HG03045 (cell line): ENCODE results near the gene CBLC.

Experiments used
- ATAC-seq: cut with Tn5 transposase; IDR thresholded peaks from one replicate; pipeline ENCODE4 v1.9.1; 2021; ENCODE audit warnings: mild to moderate bottlenecking, moderate library complexity; ENCODE audit not compliant: unreplicated experiment

The CBLC gene, protein sequence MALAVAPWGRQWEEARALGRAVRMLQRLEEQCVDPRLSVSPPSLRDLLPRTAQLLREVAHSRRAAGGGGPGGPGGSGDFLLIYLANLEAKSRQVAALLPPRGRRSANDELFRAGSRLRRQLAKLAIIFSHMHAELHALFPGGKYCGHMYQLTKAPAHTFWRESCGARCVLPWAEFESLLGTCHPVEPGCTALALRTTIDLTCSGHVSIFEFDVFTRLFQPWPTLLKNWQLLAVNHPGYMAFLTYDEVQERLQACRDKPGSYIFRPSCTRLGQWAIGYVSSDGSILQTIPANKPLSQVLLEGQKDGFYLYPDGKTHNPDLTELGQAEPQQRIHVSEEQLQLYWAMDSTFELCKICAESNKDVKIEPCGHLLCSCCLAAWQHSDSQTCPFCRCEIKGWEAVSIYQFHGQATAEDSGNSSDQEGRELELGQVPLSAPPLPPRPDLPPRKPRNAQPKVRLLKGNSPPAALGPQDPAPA

GRCh38 chr19:44777715-44778347 lies at the start of gene CBLC:
CBLC (plus strand) TSS chr19:44777890; CDS start chr19:44777932, 42 bp downstream.
- no peak for ATAC-seq

- ATAC-seq: no peak
Observed at GRCh38 chr19:44728178-44728577, 49.5 kb upstream of the CBLC start.

GRCh38 chr19:44729516-44730033 lies 48.1 kb upstream of the CBLC start:
- ATAC-seq: no peak

DNA sequence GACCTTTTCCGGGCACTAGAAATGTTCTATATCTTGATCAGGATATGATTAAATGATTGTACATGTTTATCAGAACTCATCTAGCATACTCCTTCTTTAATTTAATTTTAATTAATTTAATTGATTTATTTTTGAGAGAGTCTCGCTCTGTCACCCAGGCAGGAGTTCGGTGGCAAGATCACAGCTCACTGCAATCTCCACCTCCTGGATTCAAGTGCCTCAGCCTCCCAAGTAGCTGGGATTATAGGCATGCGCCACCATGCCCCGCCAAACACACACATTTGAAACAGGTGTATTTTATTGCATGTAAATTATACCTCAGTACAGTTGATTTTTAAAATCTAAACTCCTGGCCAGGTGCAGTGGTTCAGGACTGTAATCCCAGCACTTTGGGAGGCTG lies 46.6 kb upstream of the CBLC start:
- no peak for ATAC-seq

- ATAC-seq: no peak
Observed at GRCh38 chr19:44731622-44732021, 46.1 kb upstream of the CBLC start.

DNA sequence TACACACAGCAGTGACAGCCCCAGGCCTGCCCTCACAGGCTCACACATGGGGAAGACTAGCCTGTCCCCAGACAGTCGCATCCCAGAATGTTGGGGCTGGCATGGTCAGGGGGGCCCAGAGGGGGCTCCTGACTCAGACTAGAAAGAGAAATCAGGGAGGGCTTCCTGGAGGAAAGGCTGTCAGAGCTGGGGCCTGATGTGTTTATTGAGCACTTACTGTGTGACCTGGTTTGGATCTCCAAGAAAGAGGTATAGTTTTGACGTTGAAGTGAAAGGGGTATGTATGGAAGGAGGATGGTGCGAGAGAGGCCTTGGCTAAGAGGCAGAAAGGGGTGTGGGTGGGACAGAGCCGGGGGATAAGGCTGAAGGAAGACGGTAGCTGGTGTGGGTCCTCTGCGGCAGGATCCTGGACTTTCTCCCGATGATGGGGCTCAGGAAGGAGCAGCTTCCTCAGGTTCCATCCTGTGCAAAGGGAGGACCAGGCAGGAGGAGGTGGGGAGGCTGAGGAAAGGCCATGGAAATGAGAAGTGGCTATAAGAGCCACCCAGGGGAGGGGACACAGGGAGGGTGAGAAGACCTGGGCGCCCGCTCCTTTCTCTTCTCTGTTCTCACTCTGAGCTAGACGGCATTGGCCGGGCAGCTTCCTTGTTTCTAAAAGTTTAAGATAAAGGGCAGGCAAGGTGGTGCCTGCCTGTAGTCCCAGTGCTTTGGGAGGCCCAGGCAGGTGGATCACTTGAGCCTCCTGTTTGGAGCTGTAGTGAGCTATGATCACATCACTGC lies 45.3 kb upstream of the CBLC start:
- ATAC-seq: no peak

DNA sequence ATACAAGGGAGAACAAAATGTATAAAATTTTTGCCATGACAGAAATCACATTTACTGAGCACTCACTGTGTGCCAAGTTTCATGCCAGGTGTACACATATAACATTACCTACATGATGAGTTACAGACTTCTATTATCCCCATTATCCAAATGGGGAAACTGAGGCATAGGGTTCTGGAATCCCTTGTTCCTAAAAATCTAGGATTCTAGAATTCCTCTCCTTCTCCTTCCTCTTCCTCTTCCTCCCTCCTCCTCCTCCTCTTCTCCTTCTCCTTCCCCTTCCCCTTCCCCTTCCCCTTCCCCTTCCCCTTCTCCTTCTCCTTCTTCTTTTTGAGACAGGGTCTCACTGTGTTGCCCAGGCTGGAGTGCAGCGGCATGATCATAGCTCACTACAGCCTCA lies 43.3 kb upstream of the CBLC start:
- ATAC-seq: no peak

DNA sequence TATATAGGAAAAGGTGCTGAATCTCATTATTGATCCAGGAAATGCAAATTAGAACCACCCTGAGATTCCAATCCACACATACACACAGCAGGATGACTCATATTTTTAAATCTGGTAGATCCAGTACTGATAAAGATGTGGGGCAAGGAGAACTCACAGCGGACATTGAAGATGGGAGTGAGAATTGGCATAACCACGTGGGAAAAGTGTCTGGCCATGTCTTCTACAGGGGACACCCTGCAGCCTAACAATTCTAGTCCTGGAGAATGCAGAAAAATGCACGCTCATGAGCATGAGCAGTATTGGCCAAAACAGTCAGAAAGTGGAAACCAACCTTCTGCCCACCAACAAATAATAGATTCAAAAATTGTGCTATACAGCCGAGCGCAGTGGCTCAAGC lies 42.7 kb upstream of the CBLC start:
- no peak for ATAC-seq

DNA sequence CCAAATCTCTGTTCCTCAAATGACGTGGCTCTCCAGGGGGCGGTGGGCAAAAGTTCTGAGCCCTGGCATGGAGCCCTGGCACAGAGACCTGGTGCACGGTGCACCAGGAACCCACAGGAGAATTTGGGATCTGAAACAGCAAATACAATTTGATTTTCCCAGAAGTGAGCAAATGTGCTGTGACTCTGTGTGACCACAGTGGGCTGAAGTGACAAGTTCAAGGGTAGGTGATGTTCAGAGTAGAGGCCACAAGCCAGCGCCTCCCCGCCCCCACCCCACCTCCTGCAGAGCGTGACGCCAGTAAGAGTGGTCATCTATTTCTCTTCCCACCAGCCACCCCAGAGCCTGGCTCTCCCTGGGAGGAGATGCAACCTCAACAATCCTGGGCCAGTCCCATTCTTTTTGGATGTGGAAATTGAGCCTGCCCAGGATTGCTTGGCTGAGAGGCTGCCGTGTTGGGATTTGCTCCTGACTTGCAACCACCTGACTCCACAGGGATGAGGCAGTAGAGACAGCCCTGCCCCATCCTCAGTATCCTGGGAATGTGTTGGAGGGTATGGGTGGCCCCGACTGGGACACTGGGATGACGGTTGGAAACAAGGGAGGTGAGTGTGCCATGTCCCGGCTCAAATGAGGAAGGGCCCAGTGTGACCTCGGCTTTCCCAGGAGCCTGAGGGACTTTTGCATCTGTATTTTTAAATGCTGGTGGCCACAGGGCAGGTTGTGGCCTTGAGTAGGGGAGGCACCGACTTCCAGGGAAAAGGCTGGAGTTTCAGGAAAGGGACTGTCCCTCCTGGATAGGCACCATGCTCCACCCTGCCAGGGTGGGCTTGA lies 40.2 kb upstream of the CBLC start:
- no peak for ATAC-seq

DNA sequence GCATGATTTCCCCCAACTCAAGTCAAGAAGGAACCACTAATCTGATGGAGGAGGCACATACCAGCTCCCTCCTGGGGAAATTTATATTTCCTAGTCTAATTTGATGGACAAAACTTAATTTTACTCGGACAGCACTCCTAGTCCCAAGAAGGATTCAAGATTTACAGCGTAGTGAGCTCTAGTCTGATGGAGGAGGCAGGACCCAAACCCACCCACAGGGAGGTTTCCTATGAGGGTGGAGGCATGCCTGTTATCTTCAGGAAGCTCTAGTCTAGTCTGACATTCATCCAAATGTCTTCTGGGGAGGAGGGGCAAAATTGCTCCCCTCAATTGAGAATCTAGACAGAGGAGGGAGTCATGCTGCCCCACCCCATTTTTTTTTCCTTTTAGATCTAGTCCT lies 39.6 kb upstream of the CBLC start:
- no peak for ATAC-seq

DNA sequence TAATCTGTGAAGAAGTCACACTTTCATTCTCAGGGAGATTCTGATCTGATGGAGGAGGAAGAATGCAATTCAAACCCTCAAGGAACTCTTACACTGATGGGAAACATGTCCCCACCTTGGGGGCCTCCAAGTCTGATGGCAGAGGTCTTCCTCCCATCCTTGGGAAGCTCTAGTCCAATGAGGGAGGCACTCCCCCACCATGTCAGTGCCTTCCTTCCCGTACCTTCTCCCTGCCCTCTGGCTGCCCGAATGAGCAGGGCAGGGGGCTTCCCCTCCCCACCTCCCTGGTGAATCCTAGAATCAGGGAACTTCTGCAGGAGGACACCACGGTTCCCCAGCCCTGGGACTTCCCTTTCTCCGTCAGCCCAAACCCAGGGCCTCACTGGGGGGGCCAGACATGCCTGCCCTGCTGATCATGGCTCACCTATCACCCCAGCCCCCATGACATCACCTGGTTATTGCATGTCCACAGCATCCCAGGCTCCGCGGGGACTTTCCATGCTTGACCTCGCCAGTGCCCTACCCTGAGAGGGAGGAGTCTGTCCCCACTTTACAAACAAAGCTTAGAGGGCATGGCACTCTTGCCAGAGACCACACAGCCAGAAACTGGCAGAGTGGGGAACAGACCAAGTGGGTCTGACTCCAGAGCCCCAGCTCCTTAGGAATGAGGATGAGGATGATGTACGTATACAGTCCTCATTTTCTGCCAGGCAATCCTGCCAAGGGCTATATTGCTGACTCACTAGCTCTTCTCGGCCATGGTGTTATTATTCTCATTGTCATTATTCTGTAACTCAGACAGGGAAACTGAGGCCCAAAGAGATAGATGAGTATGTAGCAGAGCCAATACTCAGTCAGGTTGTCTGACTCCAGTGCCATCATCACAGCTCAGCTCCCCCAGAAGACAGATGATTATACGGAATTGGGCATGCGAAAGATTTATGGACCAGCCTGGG lies 38.8 kb upstream of the CBLC start:
- ATAC-seq: no peak

- no peak for ATAC-seq
Observed at GRCh38 chr19:44740351-44740824, 37.3 kb upstream of the CBLC start.

GRCh38 chr19:44741258-44741731 lies 36.4 kb upstream of the CBLC start:
- ATAC-seq: no peak

DNA sequence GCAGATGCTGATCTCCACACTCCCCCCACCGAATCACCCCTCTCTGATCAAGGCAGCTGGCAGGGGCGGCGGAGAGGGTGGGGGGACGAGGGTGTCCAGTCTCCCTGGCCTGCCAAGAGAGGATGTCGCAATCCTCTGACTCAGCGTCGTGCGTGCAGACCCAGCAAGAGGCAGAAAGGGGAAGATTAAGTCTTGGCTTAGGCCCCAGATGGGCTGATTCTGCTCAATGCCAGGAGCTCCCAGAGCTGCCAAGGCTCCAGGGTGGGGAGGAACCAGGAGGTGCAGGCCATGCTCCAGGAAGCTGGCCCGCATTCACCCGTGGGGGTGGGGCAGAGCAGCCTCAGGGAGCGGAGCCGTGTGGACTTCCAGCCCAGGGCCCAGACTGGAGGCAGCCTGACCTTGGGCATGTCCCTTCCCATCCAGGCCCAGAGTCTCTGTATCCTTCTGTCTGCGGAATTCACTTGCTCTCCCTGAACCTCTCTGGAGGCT lies 35.8 kb upstream of the CBLC start:
- ATAC-seq: no peak

- no peak for ATAC-seq
Observed at GRCh38 chr19:44742330-44743061, 35.2 kb upstream of the CBLC start.

DNA sequence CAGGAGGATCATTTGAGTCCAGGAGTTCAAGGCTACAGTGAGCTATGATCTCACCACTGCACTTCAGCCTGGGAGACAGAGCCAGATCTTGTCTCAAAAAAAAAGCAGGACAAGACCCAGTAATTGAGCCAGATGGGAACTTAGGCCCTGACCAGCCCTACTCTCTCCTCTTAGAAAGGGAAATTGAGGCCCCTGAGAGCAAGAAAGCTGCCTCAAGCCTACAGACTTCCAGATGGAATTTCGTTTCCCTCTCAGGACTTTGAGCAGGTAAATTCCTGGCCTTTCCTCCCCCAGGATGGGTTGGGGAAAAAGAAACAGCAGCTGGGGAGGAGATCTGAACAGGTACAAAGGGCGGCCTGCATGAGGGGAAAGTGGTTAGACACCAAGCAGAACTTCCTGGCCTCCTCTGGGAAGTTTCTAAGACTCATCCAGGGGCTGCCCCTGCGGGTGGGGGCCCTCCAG lies 32.8 kb upstream of the CBLC start:
- no peak for ATAC-seq

DNA sequence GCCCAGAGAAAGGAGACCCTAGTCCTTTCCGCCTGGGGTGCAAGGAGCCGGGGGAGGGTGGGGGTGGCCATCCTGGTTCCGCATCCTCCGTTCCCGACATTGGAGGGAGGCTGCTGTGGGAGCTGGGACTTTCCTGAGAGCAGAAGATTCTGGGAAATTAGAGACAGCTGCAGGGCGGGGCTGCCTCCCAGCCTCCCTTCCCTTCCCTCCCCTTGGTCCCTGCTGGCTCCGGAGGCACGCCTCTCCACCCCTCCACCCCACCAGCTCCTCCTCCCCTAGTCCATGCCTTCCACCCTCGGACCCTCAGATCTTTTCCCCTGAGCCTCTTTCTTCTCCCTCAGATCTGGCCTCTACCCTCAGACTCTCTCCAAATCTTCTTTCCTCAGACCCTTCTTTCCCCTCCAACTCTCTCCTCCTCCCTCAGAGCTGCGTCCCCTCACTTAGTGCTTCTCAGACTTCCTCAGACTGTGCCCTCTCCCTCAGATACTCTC lies 32.3 kb upstream of the CBLC start:
- no peak for ATAC-seq
